Gastroesophageal sphincter (tissue), 4 donors: Measurements from ENCODE around the gene ARHGAP9. TPM values are rescaled to one million over a fixed set of nuclear protein-coding genes. Genes with fewer than 3 reads are reported as not detected.

Source experiments
- ATAC-seq: fragments of 150-250 bp; one replicate; pipeline ENCODE4 v1.9.1; 2016; ENCODE audit warnings: mild to moderate bottlenecking, moderate library complexity
- H3K27ac ChIP-seq, 4 donors: fragments of 200-600 bp; sonication (generic) in 3 of 4; 1 replicate in 3 of 4; 2 replicates in 1 of 4; pipeline ENCODE4 v1.5.1; 2016 to 2019
- H3K27me3 ChIP-seq: fragments of 200-600 bp; sonication (generic); one replicate; pipeline ENCODE4 v1.5.1; 2019
- H3K36me3 ChIP-seq, 2 donors: fragments of 200-600 bp; sonication (generic); one replicate each; pipeline ENCODE4 v1.5.1; 2019; ENCODE audit warnings: control low read depth in 1 of 2
- H3K4me1 ChIP-seq, 3 donors: fragments of 200-600 bp; sonication (generic); 1 replicate in 2 of 3; 2 replicates in 1 of 3; pipeline ENCODE4 v1.5.1; 2016 to 2019; ENCODE audit warnings: control low read depth in 2 of 3
- H3K4me3 ChIP-seq, 2 donors: fragments of 200-600 bp; sonication (generic); one replicate each; pipeline ENCODE4 v1.5.1; 2019; ENCODE audit warnings: mild to moderate bottlenecking in 1 of 2, moderate library complexity in 1 of 2
- H3K9me3 ChIP-seq, 3 donors: fragments of 200-600 bp; sonication (generic); one replicate each; pipeline ENCODE4 v1.5.1; 2017 to 2019; ENCODE audit warnings: control low read depth in 2 of 3
- EP300 ChIP-seq: sonication (generic); formaldehyde crosslinking; IDR thresholded peaks from one replicate; pipeline ENCODE4 v1.6.1; 2017; ENCODE audit warnings: antibody characterized with exemption, mild to moderate bottlenecking
- POLR2A ChIP-seq, 2 donors: fragments of 450-650 bp; IDR thresholded peaks; one replicate each; pipeline ENCODE4 v1.6.1; 2017; ENCODE audit warnings: antibody characterized with exemption in 2 of 2, mild to moderate bottlenecking in 2 of 2, moderate library complexity in 1 of 2
- POLR2AphosphoS5 ChIP-seq: sonication (generic); formaldehyde crosslinking; IDR thresholded peaks from one replicate; pipeline ENCODE4 v1.6.1; 2017; ENCODE audit warnings: antibody characterized with exemption
- WGBS, 2 donors: methylation state at CpG; one replicate each; pipeline ENCODE4 v1.1.5; 2018; ENCODE audit warnings: low coverage in 1 of 2; 5-methylcytosine and 5-hydroxymethylcytosine counted together
- total RNA-seq, 4 donors: library from RNA; depleted of rRNA; stranded (reverse); fragments of >200 nt; gene quantifications; one replicate each; pipeline ENCODE4 v1.1.0, GENCODE V29; 2016
- TF ChIP-seq, protein P1 (sequence below), 4 experiments: fragments of 200-600 bp in 2 of 4; fragments of 450-650 bp in 2 of 4; sonication (generic) in 1 of 4; IDR thresholded peaks; one replicate each; pipeline ENCODE4 v1.5.1; 2017 to 2019; ENCODE audit warnings: antibody characterized with exemption in 4 of 4, mild to moderate bottlenecking in 2 of 4, moderate library complexity in 2 of 4

The ARHGAP9 gene
- total RNA-seq, 4 donors from 2014 or later = 5.6 to 13.1 (median 8.9) TPM

- no peak for ATAC-seq
- Histone ChIP-seq H3K4me1 (peaks cover 0 to 17% (median 7%) of the 10 kb centered on the region in 3 donors), H3K4me3 (no peak overlapping the region), H3K27me3 (peaks cover 100% of the 10 kb centered on the region), H3K27ac (no peak overlapping the region), H3K9me3 (no peaks in the 10 kb centered on the region), H3K36me3 (no peaks in the 10 kb centered on the region)
- 100% methylated on average over 1 of the region's 5 CpGs for WGBS, 2 donors
- no peak for TF ChIP-seq POLR2AphosphoS5
Observed at GRCh38 chr12:57473886-57474285, 5.8 kb downstream of the ARHGAP9 start.

DNA sequence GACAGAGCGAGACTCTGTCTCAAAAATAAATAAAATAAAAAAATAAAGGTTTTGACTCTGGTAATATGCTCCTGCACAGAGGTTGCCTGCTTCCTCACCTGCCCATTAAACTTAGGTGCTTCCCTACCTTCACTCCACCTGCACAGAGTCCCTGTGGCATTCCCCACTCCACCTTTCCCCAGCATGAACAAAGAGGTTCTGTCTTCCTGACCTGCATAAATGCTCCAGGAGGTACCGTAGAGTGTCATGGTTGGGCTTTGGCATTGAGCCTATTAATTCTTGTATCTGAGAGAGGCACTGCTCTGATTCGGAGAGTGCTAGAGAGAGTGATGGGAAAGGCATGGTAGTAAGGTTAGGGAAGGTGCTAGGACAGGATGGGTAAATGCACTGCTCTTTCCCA, 6.3 kb downstream of the ARHGAP9 start:
- H3K9me3 ChIP-seq = no peaks in the 10 kb centered on the region
- no peaks in the 10 kb centered on the region for H3K36me3 ChIP-seq
- H3K27ac ChIP-seq = no peak overlapping the region
- 0 to 6% methylated on average over 1 to 2 of the region's 3 CpGs for WGBS, 2 donors
- H3K4me1 ChIP-seq = peaks cover 0 to 17% (median 7%) of the 10 kb centered on the region in 3 donors
- H3K27me3 ChIP-seq = peaks cover 100% of the 10 kb centered on the region
- no peak for ATAC-seq
- H3K4me3 ChIP-seq = no peak overlapping the region
- TF ChIP-seq POLR2AphosphoS5 = no peak
- TF ChIP-seq POLR2A (IDR thresholded peaks at IDR 0.05) = no peak
- no peak for TF ChIP-seq EP300
- TF ChIP-seq, protein P1, sequence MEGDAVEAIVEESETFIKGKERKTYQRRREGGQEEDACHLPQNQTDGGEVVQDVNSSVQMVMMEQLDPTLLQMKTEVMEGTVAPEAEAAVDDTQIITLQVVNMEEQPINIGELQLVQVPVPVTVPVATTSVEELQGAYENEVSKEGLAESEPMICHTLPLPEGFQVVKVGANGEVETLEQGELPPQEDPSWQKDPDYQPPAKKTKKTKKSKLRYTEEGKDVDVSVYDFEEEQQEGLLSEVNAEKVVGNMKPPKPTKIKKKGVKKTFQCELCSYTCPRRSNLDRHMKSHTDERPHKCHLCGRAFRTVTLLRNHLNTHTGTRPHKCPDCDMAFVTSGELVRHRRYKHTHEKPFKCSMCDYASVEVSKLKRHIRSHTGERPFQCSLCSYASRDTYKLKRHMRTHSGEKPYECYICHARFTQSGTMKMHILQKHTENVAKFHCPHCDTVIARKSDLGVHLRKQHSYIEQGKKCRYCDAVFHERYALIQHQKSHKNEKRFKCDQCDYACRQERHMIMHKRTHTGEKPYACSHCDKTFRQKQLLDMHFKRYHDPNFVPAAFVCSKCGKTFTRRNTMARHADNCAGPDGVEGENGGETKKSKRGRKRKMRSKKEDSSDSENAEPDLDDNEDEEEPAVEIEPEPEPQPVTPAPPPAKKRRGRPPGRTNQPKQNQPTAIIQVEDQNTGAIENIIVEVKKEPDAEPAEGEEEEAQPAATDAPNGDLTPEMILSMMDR (IDR thresholded peaks at IDR 0.05) = no peak

DNA sequence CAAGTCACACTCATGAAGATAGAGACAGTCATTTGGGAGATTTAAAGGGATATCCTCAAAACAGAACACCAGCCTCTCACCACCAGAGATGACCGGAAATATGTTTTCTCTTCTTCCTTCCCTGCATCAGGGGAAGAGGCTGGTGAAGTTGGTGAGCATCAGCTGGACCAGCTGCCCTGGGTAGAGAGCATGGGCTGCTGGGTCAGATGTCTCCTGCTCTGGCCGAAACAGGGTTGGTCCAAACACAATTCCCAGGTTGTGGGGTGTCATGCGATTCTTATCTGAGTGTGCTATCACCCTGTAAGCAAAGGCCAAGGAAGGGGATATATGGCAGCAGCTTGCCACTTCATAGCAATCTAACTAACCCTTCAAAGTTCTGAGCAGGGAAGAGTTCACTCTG, 7.3 kb downstream of the ARHGAP9 start:
- no peak overlapping the region for H3K27ac ChIP-seq
- ATAC-seq = no peak
- no peaks in the 10 kb centered on the region for H3K36me3 ChIP-seq
- no peak overlapping the region for H3K4me3 ChIP-seq
- TF ChIP-seq, protein P1 (IDR thresholded peaks at IDR 0.05) = no peak
- TF ChIP-seq POLR2AphosphoS5 = no peak
- TF ChIP-seq EP300 = no peak
- TF ChIP-seq POLR2A (IDR thresholded peaks at IDR 0.05) = no peak
- H3K27me3 ChIP-seq = peaks cover 100% of the 10 kb centered on the region
- 71 to 93% methylated on average over 2 to 3 of the region's 3 CpGs for WGBS, 2 donors
- peaks cover 0 to 17% (median 7%) of the 10 kb centered on the region in 3 donors for H3K4me1 ChIP-seq
- H3K9me3 ChIP-seq = no peaks in the 10 kb centered on the region

DNA sequence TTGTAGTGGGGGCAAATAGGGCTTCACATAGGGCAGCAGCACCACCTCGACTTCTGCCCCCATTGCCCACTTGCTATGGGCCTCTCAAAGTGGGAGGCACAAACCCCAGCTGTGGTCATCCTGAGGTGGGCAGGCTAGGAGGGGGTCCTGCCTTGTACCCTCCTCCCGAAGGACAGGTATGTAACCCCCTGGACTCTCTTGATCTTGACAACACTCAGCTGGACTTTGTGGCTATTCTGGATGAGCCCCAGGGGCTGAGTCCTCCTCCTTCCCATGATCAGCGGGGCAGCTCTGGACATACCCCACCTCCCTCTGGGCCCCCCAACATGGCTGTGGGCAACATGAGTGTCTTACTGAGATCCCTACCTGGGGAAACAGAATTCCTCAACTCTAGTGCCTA, 8.0 kb downstream of the ARHGAP9 start:
- TF ChIP-seq, protein P1 (IDR thresholded peaks at IDR 0.05) = no peak
- TF ChIP-seq POLR2A (IDR thresholded peaks at IDR 0.05) (no peak), POLR2AphosphoS5 (no peak), EP300 (no peak)
- Histone ChIP-seq H3K9me3 (no peaks in the 10 kb centered on the region), H3K36me3 (no peaks in the 10 kb centered on the region), H3K27ac (no peak overlapping the region), H3K4me3 (no peak overlapping the region), H3K4me1 (peaks cover 0 to 17% (median 7%) of the 10 kb centered on the region in 3 donors), H3K27me3 (peaks cover 100% of the 10 kb centered on the region)
- WGBS, 2 donors = 80% methylated on average over 1 of the region's 3 CpGs; no CpG with 5 or more reads in 1 of the 2 donors
- ATAC-seq = no peak

DNA sequence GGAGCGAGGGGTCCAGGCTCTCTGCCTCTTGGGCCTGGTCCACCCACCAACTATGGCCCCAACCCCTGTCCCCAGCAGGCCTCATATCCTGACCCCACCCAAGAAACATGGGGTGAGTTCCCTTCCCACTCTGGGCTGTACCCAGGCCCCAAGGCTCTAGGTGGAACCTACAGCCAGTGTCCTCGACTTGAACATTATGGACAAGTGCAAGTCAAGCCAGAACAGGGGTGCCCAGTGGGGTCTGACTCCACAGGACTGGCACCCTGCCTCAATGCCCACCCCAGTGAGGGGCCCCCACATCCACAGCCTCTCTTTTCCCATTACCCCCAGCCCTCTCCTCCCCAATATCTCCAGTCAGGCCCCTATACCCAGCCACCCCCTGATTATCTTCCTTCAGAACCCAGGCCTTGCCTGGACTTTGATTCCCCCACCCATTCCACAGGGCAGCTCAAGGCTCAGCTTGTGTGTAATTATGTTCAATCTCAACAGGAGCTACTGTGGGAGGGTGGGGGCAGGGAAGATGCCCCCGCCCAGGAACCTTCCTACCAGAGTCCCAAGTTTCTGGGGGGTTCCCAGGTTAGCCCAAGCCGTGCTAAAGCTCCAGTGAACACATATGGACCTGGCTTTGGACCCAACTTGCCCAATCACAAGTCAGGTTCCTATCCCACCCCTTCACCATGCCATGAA, 8.6 kb downstream of the ARHGAP9 start:
- WGBS, 2 donors = 86 to 100% methylated on average over 1 of the region's 4 CpGs
- ATAC-seq = no peak

More for the DNA sequence above, 8.6 kb downstream of the ARHGAP9 start:
- no peak for TF ChIP-seq POLR2A (IDR thresholded peaks at IDR 0.05)
- TF ChIP-seq, protein P1 (IDR thresholded peaks at IDR 0.05) = no peak
- no peak for TF ChIP-seq POLR2AphosphoS5
- no peak for TF ChIP-seq EP300
- no peak overlapping the region for H3K27ac ChIP-seq
- no peak overlapping the region for H3K4me3 ChIP-seq
- no peaks in the 10 kb centered on the region for H3K36me3 ChIP-seq
- H3K27me3 ChIP-seq = peaks cover 94% of the 10 kb centered on the region
- peaks cover 0 to 13% (median 7%) of the 10 kb centered on the region in 3 donors for H3K4me1 ChIP-seq
- no peaks in the 10 kb centered on the region for H3K9me3 ChIP-seq
